Medulla oblongata (tissue), 1 donor: ENCODE measurements around the gene CEP57.

ENCODE experiments used
- DNase-seq: peaks from one replicate; pipeline ENCODE4 v3.0.0-alpha.2; 2015; ENCODE audit errors: extremely low spot score

CEP57 gene

DNA sequence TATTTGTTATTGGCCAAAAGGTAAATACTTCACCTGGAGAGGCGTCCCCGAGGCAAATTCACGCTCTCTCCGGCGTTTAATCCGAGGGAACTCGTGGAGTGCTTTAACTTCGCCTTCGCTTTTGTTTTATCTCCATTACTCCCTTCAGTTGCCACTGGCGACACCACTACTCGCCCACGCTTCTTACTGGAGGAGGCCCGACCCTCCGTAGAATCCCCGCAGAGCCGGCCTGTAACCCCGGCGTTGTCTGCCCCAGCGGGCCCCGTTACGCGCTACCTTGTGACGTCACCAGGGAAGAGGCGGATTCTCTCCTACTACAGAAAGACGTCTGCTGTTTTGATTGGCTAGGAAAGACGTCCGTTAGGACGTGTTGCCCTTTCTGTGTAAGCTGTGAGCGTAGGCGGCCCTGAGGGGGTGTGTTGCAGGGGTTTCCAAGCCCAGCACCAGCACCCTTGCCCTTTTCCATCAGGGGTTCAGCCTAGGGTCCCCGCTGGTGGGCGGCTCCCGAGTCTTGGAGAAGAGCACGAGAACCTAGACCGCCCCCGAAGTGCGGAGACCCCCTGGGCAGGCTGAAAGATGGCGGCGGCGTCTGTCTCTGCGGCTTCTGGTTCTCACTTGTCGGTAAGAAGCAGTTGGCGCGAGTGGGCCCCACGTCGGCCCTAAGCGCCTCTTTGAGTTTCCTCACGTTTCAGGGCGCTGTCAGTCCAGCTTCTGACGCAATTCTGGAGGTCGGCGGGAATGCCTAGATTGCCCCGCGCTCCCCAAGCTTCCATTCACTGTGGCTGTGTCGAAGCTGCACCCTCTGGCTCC, at the start of gene CEP57:
CEP57 (plus strand) TSS at position 376 of the 810 bp plus-strand sequence; CDS start at position 577, 201 bp downstream.
- peak; percentile 99 for DNase-seq

DNA sequence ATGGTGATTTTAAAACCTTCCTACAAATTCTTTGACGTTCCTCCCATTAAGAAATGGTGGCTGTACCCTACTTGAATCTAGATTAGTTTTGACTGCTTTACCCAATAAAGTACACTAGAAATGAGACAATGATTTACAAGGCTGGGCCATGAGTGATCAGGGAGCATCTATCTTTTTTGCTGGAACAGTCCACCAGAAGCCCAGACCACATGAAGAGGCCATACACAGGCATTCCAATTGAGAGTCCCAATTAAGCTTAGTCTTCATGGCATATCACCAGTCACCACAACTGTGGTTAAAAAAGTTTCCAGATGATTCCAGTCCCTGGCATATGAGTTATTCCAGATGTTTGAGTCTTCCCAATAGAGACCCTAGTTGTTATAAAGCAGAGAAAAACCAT, 40.2 kb upstream of the CEP57 start:
- no peak for DNase-seq

GRCh38 chr11:95751515-95751914, 38.8 kb upstream of the CEP57 start:
- no peak for DNase-seq

- DNase-seq, result no peak
These were observed 29.4 kb upstream of the CEP57 start for GRCh38 chr11:95760941-95761340.

DNA sequence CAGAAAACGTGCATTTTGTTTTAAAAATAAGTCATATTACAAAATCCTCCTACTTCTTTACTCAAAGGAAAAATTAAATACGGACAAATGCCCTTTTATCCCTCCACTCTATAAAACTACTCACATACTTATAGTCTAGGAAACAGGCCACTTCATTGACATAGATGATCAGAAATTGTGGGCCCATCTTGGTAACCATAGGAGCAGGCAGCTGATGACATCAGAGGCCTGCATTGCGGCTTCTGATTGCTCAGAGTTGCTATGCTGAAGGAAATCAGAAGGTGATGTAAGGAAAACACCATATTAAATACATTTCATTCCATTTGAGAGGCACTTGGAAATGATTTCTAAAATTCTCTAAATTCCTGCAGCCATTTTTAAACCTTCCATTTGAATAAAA, 27.8 kb upstream of the CEP57 start:
- no peak for DNase-seq

- DNase-seq, result peak; percentile 75
These were observed 25.9 kb upstream of the CEP57 start for GRCh38 chr11:95764267-95764898.

DNA sequence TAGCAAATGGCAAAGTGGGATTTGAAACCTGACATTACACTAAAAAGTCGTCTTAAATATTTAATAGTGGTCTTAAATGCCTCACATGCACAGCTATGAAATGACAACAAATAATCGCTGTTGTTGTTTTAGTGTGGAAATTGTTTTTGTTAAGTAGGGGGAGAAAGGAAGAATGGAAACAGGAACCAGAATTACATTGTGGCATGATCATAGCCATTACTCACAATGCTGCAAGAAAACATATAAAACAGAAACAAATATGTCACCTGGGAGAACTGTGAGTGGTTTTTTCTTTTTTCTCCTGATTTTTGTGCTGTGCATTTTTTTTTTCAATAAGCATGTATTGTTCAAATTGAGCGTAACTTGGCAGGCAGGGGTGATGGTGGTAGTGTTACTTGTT, 23.6 kb upstream of the CEP57 start:
- DNase-seq, result no peak

DNA sequence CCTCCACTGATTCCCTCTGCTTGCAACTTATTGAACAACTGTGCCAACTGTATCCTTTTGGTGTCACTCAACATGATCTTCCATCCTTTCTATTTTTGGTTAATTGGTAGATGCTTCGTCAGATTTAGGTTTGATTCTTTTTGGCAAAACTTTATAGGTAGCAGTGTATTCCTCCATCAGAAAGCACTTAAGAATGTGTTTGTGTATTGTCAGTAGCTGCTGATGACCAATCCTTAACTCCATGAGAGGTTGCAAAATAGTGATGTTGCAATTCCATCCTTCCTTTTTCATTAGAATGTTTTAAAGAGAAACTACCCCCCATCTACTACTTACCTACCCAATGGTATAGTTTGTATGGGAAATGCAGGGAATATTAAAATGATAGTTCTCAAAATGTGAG, 22.8 kb upstream of the CEP57 start:
- DNase-seq, result no peak

- no peak for DNase-seq
These were observed 21.8 kb upstream of the CEP57 start for GRCh38 chr11:95768521-95768920.

DNA sequence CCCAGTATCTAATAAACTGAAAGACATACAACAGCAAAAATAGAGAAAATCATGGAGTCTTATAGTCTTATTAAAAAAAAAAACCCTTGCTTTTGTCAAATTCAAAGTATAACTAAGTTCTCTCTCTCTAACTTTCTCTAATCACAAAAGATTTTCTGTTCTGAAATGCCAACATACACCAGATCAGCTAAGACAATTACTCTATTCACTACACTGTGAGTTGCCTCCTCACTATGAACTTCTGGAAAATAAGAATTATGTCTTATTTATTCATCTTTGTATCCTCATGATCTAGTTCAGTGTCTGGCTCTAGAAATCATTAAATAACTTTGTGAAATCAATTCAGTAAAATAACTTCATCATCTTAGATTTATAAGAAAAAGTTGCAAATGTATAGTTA, 13.4 kb upstream of the CEP57 start:
- DNase-seq, result peak; percentile 50

- no peak for DNase-seq
These were observed 11.6 kb upstream of the CEP57 start for GRCh38 chr11:95778699-95779098.

DNA sequence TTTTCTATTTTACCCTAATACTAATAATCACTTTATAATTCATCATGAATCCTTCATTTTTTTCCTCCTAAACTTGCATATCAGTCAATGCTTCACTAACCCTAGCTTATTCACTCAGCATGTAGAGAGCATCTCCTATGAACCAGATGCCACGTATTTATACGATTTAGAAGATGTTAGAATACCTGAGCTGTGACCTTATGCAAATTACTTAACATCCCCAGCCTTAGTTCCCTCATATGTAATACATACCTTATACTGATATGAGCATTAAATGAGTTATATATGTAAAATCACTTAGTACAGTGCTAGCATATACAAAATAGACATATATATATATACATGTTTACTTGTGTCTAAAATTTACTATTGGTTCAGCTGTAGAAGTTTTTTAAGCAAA, 9.8 kb upstream of the CEP57 start:
- DNase-seq, result no peak

DNA sequence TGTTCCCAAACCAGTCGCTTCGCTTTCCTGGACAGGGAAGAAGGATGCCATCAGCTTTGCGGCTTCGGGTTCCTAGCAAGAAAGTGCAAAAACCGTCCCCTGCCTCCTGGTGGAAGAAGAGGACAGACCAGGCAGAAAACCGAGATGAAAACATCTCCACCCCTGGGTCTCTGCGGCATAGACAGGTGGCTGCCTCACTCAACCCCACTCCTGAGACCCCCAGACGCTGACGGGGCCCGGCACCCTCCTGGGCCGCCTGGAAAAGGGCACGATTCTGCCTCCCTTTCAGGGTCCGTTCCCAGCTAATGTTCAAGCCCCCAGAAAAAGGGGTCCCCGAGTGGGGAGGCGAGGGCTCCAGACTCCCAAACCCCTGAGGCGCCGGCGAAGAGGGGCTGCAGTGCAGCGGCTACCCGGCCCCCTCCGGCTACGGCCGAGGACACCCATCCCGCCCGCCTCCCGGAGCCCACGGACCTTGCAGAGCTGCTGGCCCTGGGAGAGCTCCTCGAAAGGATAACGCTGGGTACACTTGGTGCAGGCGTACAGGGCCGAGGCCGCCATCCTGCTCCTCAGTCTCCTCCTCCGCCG, 1.3 kb upstream of the CEP57 start:
- DNase-seq, result peak; percentile 20

DNA sequence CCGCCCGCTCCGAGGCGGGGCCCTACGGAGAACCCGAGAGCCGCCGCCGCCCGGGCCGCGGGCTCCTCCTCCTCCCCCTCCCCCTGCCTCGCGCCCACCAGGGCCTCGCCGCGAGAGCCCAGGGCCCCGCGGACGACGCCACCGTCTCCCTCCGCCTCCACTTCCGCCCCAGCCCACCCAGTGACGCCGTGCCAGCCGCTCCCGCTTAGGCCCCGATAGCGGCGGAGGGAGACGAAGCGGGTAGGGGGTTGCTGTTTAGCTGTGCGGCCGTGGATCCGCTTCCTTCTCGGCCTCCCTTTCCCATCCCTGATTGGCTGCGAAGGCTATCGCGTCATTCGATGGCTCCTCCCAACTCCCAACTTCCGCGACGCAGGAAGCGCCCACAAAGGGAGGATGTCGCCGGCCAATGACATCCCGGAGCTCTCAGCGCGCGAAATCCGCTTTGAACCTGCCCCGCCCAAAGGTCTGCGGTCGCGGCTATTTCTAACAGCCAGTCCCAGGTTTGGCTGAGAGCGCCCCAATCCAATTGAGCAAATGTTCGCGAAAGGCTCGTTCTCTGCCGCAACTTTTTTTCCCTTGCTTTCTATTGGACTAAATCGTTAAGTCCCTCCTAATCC, 684 bp upstream of the CEP57 start, which contains the start of gene FAM76B:
FAM76B (minus strand) TSS at position 277 of the 617 bp plus-strand sequence. CDS start 304 bp downstream, outside the sequence.
- DNase-seq, result peak; percentile 99

GRCh38 chr11:95790933-95791708, 823 bp downstream of the CEP57 start:
- peak; percentile 65 for DNase-seq

DNA sequence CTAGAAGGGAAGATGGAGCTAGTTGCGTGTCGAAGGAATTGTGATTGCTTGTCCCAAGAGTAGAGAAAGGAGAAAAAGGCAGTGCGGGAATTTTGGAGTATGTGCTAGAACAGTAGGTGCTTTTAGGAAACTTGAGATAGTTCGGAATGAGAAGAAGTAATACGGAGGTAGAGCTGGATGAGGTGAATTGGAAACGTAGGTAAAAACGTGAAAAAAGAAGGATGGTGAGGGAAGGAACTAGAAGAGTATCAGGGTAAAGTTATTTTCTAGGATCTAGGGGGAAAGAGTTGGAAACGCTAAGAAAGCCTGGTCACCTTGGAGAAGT, 1.4 kb downstream of the CEP57 start:
- DNase-seq, result no peak

GRCh38 chr11:95792200-95792599, 1.9 kb downstream of the CEP57 start:
- no peak for DNase-seq

DNA sequence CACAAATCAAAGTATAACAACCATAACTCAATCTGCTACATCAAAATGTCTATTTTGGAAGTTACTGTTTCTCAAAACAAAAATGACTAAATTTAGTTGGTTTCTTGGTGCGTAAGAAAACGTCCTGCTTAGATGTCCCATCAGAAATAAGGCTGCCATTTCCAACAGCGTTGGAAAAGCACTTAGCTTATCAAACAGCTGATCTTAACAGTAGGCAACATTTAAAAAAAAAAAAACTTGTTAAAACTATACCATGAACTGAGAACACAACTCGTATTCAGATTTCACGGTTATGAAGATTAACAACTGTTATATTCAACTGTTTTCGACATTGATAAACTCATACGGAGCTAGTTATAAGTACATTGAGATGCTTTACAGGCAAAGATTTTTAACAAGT, 2.4 kb downstream of the CEP57 start:
- DNase-seq, result no peak

- DNase-seq, result no peak
These were observed 2.8 kb downstream of the CEP57 start for GRCh38 chr11:95793116-95793515.

DNA sequence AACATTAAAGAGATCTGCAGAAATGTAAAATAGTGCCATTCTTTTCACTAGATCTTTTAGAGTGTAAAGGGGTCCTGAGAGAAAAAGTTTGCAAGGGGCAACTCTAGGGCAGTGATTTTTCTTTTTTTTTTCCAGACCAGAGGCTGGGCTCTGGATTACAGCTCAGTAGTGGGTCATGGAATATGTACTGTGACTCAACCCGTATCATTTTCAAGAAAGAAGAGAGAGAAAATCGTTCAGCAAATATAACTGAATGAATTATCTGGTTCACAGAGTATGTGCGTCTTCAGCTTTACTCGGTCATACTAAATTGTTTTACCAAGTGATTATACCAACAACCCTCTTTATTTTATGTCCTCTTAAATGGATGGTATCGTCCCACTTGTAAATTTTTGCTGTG, 3.8 kb downstream of the CEP57 start:
- no peak for DNase-seq

DNA sequence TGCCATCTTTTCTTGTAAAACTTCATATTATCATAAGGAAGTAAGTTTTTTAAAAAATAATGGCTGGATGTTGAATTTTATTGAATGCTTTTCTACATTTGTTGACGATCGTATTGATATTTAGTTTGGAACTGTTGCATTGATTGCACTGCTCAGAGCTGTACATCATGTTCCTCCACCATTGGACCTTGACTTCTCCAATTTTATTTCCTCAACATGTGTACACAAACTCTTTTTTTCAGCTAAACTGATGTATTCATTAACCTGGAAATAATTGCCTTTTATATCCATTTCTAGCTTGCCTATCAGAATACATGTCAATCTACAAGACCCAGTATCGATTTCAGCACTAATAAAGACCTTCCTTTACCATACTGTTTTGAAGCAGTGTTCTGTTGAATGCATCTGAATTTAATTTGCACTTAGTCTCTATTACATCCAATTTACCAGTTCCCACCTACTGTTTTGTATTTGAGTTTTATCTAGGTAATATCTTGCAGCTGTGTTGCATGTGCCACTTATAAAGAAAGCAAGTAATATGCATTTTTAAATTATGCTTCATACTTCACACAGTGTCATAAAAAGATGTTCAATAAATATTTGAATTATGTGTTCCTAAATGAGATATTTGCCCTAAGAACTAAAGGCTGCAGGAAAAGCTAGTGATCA, 5.5 kb downstream of the CEP57 start:
- no peak for DNase-seq
